HG03097 (cell line): ENCODE measurements around the gene SEMA4C.

Source experiments
- ATAC-seq: cut with Tn5 transposase; IDR thresholded peaks from one replicate; pipeline ENCODE4 v1.9.1; 2021; ENCODE audit not compliant: unreplicated experiment, low FRiP score

Gene SEMA4C, protein sequence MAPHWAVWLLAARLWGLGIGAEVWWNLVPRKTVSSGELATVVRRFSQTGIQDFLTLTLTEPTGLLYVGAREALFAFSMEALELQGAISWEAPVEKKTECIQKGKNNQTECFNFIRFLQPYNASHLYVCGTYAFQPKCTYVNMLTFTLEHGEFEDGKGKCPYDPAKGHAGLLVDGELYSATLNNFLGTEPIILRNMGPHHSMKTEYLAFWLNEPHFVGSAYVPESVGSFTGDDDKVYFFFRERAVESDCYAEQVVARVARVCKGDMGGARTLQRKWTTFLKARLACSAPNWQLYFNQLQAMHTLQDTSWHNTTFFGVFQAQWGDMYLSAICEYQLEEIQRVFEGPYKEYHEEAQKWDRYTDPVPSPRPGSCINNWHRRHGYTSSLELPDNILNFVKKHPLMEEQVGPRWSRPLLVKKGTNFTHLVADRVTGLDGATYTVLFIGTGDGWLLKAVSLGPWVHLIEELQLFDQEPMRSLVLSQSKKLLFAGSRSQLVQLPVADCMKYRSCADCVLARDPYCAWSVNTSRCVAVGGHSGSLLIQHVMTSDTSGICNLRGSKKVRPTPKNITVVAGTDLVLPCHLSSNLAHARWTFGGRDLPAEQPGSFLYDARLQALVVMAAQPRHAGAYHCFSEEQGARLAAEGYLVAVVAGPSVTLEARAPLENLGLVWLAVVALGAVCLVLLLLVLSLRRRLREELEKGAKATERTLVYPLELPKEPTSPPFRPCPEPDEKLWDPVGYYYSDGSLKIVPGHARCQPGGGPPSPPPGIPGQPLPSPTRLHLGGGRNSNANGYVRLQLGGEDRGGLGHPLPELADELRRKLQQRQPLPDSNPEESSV

DNA sequence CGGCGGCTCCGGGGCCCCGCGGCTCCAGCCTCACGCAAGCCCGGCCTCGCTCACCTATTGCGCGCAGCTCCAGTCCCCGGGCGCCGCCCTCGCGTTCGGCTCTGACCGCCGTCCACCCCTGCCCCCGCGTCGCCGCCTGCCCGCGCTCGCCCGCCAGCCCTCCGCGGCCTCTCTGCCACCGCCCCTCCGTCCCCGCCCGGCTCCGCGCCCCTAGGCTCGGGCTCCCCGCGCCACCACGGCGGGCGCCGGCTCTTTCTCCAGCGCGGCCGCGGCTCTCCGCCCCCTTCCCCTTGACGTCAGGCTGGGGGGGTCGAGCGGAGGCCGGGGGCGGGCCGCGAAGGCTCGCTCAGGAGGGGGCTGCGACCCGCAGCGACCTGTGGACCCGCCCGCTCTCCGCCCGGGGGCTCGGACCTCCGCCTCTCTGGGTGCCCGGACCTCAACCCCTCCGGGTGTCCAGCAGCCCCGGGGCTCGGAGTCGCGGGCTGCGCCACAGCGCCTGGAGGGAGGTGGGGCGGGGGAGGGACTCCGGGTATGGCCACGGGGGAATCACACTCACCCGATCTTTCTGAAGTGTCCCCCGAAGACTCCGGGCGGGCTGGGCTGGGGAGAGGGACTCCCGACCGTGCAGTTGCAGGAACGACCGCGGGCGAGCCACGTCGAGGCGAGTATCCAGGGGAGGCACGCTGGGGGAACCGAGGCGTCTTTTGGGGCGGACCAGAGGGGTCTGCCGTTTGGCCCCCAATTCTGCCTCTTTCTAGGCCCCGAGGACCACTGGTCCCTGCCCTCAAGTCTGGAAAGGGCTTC is at the start of gene SEMA4C:
SEMA4C (minus strand) TSS at position 259 of the 804 bp plus-strand sequence. CDS start 2,194 bp downstream, outside the sequence.
- no peak for ATAC-seq

DNA sequence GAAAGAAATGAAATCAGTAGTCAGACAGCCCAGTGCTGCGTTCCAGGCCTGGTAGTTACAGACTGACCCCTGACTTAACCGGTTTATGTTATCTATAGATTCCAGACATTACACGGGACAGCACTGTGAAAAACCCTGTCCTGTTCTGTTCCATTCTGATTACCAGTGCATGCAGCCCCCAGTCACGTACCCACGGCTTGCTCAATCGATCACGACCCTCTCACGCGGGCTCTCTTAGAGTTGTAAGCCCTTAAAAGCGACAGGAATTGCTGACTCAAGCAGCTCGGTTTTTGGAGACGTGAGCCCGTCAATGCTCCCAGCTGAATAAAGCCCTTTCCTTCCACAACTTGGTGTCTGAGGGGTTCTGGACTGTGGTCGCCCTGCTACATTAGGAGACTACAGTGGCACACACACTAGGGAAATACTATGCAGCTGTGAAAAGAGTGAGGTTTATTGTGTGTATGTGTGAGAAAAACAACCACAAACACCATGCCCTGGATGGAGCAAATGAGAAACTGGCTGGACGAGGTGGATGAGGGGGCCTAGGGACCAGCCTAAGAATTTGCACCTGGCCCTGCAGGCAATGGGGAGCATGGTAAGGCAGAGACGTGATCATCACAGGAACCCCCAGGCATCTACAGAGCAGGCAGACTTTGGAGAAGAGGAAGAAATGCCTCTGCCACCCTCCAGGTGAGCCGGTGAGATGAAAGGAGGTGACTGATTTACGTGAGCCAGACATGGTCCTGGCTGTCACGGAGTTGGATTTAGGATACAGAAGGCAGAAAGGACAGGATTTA is 49.1 kb upstream of the SEMA4C start:
- ATAC-seq = no peak

DNA sequence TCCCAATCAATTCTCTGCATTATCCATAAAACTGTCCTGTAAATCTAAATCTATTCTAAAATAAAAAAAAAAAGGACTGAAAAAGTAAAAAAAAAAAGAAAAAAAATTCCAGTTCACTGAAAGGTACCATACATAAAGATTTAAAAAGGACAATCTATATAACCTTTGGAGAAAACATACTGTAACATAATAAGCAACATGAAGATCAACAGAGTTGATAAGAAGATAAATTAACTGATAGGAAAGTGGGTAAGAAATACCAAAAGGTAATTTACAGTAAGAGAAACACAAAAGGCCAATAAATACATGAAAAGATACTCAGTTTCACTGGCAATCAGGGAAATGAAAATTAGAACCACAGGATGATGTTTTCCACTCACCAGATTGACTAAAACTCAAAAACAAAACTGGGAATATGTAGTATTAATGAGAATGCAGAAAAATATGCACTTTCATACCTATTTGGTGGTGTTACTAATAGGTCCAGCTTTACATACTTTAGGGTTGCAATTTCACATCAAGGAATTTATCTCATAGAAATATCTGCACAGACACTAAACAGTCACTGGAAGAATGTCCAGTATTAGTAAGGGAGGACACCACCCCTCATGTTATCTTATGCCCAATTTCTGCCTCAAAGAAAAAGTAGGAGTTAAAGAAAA is 48.3 kb upstream of the SEMA4C start:
- no peak for ATAC-seq

DNA sequence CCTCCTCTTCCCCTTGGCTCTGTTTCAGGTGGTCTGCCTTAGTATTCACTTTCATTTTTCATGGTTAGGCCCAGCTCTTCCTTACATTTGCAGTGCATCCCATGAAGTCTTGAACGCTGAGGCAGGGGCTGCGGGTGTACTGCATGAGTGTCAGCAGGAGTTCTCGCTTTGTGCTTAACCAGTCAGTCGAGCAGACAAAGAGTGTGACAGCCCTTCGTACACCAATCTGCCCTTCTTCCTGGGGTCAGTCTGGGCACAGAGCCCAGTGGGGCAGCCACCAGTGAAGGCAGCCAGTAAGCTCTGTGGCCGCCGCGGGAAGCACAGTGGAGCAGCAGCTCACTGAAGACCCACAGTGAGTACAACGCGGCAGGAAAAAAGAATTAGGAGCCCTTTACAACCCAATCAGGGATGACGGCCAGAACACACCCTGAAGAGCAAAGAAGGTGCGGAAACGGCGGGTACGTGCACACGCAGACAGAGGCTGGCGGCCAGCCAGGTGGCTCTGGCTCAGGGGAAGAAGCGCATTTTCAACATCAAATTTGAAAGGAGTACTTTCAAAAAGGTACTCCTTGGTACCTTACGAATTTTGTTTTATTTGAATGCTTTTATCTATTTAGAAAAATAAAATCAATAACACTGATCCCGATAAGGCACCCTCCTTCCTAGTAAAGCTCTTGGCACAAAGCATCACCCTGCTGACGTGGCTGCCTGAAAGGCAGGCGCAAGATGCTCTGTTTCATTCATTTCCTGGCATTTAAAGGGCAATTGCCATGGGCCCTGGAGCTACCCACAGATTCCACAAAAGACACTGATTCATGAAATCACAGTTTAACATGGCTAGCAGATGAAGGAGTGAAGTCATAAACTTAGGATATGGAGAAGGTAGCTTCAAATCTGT is 47.0 kb upstream of the SEMA4C start:
- no peak for ATAC-seq

DNA sequence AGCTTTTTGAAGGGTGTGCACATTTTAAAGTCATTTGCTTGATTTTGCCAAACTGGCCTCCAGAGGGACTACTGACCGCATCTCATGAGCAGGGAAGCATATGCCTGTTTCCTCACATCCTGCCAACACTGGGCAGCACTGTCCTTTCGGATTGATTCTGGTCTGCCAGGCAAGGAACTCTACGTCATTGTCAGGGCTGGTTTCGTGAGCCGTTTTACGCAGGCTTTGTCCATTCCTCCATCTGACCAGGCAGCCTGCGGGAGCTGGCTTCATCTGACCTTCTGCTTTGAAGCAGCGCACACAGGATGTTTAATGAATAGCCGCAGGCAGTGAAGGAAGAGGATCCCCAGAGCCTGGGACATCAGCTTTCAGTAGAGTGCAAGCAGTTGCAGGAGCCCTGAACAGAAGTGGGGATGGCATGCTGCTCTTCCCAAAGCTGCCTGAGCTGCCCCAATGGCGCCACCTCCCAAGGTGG is 46.3 kb upstream of the SEMA4C start:
- ATAC-seq = no peak

DNA sequence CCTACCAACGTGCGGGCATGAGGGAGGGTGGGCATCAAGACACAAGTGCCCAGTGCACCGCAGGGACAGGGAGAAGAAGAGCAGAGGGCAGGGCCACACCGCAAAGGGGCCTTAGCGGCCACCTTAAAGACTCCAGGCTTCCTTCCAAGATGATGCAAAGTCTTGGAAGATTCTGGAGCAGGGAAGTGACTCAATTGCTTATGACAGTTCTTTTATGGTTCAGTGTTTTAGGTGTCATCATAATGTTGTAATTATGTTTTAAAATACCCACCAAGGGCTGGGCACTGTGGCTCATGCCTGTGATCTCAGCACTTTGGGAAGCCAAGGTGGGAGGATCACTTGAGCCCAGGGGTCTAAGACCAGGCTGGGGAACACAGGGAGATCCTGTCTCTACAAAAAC is 44.5 kb upstream of the SEMA4C start:
- ATAC-seq = no peak

DNA sequence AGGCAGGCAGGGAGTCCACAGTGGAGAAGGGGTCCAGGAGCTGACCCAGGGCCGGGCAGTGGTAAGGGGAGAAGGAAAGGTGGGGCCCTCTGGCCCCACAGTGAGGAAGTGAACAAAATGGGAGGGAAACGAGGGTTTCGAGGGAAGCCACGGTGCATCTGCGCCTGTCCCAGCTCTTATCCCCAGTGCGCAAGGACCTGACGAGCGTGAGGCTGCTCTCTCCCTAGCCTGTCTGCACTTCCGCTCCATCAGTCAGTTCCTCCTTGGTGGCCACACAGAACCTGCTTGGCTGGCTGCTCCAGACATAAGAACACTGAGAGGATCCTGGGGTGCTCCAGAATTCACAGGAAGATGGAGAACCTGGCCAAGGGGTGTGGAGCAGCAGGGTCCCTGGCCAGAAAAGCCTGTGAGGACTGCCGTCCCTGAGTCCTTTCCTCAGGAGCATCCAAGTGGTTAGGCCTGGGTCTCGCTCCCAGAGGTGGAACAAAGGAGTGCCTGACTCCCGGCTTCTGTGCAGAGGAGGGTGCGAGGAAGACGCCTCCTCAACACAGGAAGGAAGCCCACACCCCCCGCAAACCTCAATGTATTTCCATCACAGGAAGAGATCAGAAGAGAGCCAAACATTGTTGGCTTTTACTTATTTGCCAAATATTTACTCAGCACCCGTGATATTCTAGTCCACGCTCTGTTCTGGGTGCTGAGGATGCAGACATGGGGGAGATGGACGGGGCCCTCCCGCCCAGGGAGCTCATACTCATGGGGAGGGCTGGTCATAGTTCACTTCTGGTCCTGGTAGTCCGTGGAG is 43.7 kb upstream of the SEMA4C start:
- ATAC-seq = no peak

DNA sequence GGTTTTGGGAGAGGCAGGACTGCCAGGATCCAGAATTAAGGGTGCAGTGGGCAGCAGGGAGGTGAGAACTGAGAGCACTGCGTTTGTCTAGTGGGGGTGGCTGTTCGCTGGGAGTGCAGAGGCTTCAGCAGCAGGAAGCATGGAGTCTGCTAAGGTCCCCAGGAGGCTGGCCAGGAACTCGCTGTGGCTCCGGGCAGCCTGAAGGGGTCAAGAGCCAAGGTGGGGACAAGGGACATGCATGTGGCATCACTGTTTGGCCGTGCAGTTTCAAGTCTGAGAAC is 43.2 kb upstream of the SEMA4C start:
- no peak for ATAC-seq

DNA sequence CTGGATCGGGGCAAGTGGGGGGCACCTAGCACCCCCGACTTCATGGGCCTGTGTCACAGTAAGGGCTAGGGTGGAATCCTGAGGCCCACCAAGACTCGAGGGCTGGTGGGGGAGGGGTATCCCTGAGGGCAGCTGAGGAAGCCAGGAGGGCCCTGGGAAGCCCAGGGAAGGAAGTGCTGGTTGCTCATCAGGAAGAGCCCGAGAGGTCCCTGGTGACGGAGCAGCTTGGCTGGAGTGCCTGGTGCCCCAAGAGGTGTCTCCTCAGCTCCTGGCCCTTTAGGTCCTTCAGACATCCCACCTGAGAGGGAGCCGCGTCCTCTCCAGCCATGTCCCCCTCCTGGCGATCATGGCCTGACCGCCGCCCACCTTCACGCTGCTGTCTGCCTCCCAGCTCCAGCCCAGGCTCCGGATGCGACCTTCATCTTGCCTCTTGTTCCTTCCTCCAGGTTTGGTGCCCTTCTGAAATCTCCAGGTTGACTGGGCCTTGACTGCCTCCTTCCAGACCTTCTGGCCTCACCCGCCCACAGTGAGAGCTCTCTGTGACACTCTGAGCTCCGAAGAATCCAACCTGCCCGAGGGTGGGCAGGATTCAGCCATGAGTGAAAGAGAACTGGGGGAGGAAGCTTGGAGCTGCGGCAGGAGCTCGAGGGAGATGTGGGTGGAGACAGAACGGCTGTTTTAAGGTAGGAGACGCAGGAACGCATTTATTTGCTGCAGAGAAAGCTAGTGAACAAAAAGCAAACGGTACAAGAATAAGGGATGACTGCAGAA is 42.7 kb upstream of the SEMA4C start:
- ATAC-seq = no peak

DNA sequence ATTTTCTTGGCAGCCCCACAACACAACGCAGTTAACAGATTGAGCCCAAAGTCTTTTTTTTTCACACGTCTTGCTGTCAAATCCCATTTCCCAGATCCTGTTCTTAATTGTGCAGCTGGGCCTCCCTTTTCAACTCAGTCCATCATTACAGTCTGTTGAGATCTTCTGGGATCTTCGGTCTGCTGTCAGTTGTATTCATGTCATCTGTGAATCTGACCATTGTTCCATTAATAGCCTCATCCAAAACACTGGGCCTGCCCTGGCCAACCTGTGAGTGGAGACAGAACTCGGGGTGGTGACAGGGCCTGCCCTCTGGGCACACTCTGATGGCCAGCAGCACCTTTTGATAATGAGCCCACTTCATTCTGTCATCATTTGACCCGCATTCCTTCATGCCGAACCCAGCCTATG is 39.7 kb upstream of the SEMA4C start:
- no peak for ATAC-seq

DNA sequence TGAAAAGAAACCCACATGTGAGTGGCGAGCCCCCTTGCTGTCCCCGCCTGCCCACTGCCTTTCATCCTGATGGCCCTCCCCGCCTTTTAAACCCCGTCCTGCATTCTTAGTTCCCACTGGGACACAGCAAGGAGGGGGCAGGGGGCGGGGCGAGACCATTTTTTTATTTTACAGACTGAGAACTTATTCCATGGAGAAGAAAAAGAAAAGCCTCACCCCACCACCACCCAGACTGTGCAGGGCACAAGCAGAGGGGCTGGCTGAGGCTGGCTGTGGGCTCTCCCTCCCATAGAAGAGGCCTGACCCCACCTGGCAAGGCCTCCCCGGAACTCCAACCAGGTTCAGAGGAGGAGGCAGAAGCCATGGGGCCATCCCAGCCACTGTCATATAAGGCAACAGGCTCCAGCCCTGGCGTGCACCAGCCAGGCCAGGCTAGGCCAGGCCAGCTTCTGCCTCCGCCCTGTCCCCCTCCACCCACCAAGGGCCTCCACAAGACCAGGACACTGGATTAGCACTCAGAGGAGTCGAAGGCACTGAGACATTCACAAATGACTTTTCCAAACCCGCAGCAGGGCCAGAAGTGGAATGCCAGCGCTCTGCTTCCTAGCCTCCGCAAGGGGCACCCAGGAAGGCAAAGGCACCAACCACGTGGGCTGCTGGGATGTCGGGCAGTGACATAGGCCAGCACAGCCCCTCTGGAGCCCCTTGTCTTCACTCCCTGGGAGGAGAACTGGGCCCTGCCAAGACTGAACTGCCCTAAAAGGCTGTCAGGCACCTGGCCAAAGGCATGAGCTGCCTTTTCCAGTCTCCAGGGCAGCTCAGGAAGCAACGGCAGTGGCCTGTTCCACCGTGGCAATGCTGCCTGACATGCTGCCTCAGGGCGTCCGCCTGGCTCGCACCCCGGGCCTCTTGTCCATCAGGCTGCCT is 37.5 kb upstream of the SEMA4C start:
- ATAC-seq = no peak

DNA sequence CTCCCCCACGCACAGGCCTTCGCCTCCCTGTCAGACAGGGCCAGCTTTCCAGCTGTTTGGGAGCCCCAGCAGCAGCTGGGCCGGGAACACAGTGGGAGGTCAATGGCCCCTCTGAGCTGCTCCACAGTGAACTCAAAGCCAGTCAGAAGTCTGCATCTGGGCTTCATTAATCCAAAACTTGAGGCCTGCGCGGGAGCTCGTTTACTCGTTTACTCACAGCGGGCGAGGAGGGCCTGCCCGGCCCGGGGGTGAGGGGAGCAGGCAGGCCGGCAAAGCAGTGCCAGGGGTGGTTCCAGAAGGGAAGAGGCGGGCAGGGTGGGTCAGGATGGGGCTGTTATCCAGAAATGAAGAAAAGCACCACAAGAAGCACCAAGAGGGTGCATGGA is 36.8 kb upstream of the SEMA4C start:
- ATAC-seq = no peak

DNA sequence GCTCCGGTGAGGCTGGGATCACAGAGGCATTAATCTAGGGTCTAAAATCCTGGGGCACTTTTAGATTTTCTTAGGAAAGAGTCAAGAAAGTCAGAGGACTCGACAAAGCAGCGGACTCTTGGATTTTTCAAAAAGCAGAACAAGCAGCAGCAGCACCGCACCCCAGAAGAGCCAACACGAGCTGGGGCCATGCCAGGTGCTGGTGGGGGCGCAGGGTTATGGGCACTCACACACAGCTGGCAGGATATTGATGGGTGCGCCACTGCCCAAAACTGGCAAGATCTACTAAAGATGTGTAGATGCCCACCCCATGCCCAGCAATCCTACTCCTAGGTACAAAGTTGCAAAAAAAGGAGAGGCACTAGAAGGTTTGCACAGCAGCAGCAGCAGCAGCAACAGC is 33.9 kb upstream of the SEMA4C start:
- ATAC-seq = no peak

DNA sequence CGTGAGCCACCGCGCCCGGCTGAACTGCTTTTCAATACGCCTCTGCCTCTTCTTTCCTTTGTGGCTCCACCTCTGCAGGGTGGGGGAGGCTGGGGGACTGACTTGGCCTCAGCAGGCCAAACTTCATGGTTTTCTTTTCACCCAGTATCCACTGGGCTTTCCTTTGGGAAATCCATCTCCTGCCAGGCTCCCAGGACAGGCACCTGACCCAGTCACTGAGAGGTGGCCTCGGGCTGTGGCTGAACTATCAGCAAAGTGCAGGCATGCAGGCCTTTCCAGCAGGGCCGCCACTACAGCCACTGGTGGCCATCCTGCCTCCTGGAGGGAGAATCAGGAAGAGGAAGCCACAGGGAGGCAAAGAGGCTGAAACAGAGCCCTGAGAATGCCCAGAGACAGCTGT is 33.4 kb upstream of the SEMA4C start:
- ATAC-seq = no peak

DNA sequence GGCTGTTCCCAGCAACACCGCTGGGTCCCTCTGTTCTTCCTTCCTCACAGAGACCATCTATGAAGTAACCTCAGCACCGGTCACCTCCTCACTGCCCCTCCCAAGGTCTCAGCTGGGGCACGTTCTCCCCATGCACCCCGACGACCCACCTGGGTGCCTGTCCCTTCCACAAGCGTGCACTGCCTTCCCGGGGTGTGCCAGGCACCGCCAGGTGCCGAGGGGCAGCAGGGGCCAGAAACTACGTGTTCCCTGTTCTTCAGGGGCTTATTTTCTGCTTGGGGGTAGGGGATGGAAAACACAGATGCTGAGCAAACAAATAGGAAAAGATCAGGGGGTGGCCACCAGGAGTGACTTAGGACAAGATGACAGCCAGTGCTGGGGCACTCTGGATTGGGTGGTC is 30.4 kb upstream of the SEMA4C start:
- no peak for ATAC-seq

DNA sequence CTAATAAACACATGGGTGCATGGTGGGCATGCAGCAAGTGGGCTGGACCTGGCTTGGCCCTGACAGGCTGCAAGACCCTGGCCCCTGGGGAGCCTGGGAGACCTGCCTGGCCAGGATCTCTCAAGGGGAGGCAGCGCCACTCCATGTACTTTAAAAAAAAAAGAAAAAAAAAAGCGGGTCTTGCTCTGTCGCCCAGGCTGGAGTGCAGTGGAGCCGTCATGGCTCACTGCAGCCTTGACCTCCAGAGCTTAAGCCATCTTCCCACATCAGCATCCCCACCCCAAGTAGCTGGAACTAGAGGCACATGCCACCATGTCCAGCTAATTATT is 29.5 kb upstream of the SEMA4C start:
- ATAC-seq = no peak
